Prostate gland (tissue), 2 donors: Measurements from ENCODE around the gene CFAP90. TPM values are rescaled to one million over a fixed set of nuclear protein-coding genes. Genes with fewer than 3 reads are reported as not detected.
A peak's percentile ranks its signal among the peaks of the same experiment; 100 is the strongest.

Source experiments
- DNase-seq: peaks from one replicate; pipeline ENCODE4 v3.0.0-alpha.2; 2019; ENCODE audit warnings: low spot score
- H3K27ac ChIP-seq, 2 donors: fragments of 200-600 bp; sonication (generic); 2 replicates each; pipeline ENCODE4 v1.5.1; 2017 to 2019
- H3K27me3 ChIP-seq: fragments of 200-600 bp; sonication (generic); replicated peaks from 2 replicates; pipeline ENCODE4 v1.5.1; 2019; ENCODE audit not compliant: insufficient read depth
- H3K36me3 ChIP-seq, 2 donors: fragments of 200-600 bp; sonication (generic); 1 replicate in 1 of 2; 2 replicates in 1 of 2; pipeline versions ENCODE4 v1.5.1 to v1.8.1; 2017 to 2019
- H3K4me1 ChIP-seq: fragments of 200-600 bp; sonication (generic); replicated peaks from 2 replicates; pipeline ENCODE4 v1.5.1; 2019
- H3K4me3 ChIP-seq, 2 donors: fragments of 200-600 bp; sonication (generic); 2 replicates each; pipeline ENCODE4 v1.5.1; 2017 to 2019
- H3K9me3 ChIP-seq: fragments of 200-600 bp; sonication (generic); 2 replicates; pipeline ENCODE4 v1.5.1; 2017
- POLR2A ChIP-seq: fragments of 450-650 bp; IDR thresholded peaks from one replicate; pipeline ENCODE4 v1.6.1; 2016; ENCODE audit warnings: antibody characterized with exemption, mild to moderate bottlenecking
- POLR2AphosphoS5 ChIP-seq: sonication (generic); formaldehyde crosslinking; IDR thresholded peaks from one replicate; pipeline ENCODE4 v1.6.1; 2017; ENCODE audit warnings: antibody characterized with exemption
- WGBS: methylation state at CpG from one replicate; pipeline ENCODE4 v1.1.5; 2018; 5-methylcytosine and 5-hydroxymethylcytosine counted together
- intact Hi-C: fragments of 100-400 bp; cut with DNase I; formaldehyde crosslinking; loops from one replicate; pipeline ENCODE4 v1.14.2; 2022
- total RNA-seq, 2 donors: library from RNA; depleted of rRNA; stranded (reverse); fragments of >200 nt; gene quantifications; one replicate each; pipeline ENCODE4 v1.1.0, GENCODE V29; 2016
- TF ChIP-seq, protein P1 (sequence below), 4 experiments: fragments of 200-600 bp in 2 of 4; fragments of 450-650 bp in 2 of 4; sonication (generic) in 2 of 4; IDR thresholded peaks; 1 replicate in 3 of 4; 2 replicates in 1 of 4; pipeline ENCODE4 v1.5.1; 2016 to 2019; ENCODE audit warnings: antibody characterized with exemption in 4 of 4, mild to moderate bottlenecking in 2 of 4, moderate library complexity in 2 of 4

The CFAP90 gene, protein sequence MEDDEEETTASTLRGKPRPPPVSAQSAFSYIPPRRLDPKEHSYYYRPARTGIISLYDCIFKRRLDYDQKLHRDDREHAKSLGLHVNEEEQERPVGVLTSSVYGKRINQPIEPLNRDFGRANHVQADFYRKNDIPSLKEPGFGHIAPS
- total RNA-seq = 1 to 10 TPM in 1 of 2 donors, under 1 TPM in 1; 0.87 to 1.1 TPM

DNA sequence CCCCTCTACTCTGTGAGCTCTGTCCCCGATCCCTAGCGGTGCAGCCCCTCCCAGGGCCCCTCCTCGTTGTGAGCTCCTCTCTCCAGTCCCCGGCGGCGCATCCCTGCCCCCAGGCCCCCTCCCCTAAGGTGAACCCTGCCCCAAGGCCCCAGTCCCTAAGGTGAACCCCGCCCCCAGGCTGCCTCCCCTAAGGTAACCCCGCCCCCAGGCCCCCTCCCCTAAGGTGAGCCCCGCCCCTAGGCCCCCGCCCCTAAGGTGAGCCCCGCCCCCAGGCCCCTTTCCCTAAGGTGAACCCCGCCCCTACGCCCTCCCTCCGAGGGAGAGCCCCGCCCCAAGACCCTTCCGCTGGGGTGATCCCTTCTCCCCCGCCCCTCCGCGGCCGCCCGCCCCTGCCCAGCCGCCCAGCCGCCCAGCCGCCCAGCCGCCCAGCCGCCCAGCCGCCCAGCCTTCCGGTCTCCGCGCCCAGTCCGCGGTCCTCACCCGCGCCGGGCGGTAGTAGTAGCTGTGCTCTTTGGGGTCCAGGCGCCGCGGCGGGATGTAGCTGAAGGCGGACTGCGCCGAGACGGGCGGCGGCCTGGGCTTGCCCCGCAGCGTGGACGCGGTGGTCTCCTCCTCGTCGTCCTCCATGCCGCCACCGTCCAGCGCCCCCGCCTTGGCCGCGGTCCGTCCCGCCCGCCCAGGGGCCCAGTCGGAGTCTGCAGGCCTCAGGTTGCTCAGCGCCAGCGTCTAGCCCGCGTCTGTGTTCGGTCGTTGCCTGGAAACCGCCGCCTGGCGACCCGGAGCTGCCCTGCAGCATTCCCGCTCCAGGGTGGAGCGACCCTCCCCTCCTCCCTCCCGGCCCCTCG lies at the start of gene CFAP90:
CFAP90 (minus strand) TSS at position 739 of the 845 bp plus-strand sequence; CDS start at position 627, 112 bp downstream.
- Histone ChIP-seq H3K27ac (peak within 1 kb of the TSS; percentile 44 to 76), H3K4me3 (peak within 1 kb of the TSS; percentile 37 to 61), H3K36me3 (no peaks in the 10 kb centered on the region), H3K27me3 (no peaks in the 10 kb centered on the region), H3K9me3 (no peaks in the 10 kb centered on the region), H3K4me1 (no peaks in the 10 kb centered on the region)
- peak; percentile 62 for DNase-seq
- 1% methylated on average over 19 of the region's 76 CpGs for WGBS
- TF ChIP-seq, protein P1, sequence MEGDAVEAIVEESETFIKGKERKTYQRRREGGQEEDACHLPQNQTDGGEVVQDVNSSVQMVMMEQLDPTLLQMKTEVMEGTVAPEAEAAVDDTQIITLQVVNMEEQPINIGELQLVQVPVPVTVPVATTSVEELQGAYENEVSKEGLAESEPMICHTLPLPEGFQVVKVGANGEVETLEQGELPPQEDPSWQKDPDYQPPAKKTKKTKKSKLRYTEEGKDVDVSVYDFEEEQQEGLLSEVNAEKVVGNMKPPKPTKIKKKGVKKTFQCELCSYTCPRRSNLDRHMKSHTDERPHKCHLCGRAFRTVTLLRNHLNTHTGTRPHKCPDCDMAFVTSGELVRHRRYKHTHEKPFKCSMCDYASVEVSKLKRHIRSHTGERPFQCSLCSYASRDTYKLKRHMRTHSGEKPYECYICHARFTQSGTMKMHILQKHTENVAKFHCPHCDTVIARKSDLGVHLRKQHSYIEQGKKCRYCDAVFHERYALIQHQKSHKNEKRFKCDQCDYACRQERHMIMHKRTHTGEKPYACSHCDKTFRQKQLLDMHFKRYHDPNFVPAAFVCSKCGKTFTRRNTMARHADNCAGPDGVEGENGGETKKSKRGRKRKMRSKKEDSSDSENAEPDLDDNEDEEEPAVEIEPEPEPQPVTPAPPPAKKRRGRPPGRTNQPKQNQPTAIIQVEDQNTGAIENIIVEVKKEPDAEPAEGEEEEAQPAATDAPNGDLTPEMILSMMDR (IDR thresholded peaks at IDR 0.05) = peak in 2 of 4 experiments; percentile 42 to 53
- TF ChIP-seq POLR2A = no peak
- TF ChIP-seq POLR2AphosphoS5 = no peak
- intact Hi-C loops = loop anchor here (10.0 kb wide), 1 partner anchor 1086 kb away; no protein-coding TSS in a partner anchor

DNA sequence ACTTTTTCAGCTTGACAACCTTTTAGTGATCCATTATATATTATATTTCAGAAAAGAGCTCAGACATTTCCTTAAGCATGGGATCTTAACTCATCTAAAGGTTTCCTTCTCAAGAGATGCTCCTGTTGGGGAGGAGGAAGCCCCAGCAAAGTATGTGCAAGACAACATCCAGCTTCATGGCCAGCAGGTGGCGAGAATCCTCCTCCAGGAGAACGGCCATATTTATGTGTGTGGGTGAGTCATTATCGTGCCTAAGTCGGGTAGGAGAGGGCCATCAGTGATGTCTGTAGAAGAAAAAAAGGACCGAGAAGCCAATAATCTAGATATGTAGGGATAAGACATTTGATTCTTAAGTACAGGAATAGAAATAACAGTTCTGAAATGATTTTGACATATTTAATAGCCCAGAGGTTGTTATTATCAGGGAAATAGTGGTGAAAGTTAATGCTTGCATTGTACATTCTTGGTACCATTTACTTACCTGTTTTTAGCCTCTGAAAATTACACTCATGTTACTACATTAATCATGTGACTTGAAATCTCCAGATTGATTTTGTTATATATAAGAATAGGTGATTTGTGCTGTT lies 46.2 kb upstream of the CFAP90 start:
- Histone ChIP-seq H3K9me3 (no peaks in the 10 kb centered on the region), H3K36me3 (peaks cover 5 to 7% of the 10 kb centered on the region in 2 donors), H3K27ac (no peak overlapping the region), H3K4me3 (no peak overlapping the region), H3K27me3 (no peaks in the 10 kb centered on the region), H3K4me1 (no peaks in the 10 kb centered on the region)
- WGBS = 76% methylated on average over 5 of the region's 5 CpGs
- DNase-seq = no peak
- intact Hi-C loops = no loop called here
- no peak for TF ChIP-seq POLR2AphosphoS5
- TF ChIP-seq POLR2A = no peak
- TF ChIP-seq, protein P1 (IDR thresholded peaks at IDR 0.05) = no peak

GRCh38 chr5:7894860-7895259 lies 43.9 kb upstream of the CFAP90 start:
- no peak for DNase-seq
- Histone ChIP-seq H3K36me3 (peaks cover 5 to 7% of the 10 kb centered on the region in 2 donors), H3K27ac (no peak overlapping the region), H3K9me3 (no peaks in the 10 kb centered on the region), H3K4me1 (no peaks in the 10 kb centered on the region), H3K27me3 (no peaks in the 10 kb centered on the region), H3K4me3 (no peak overlapping the region)
- intact Hi-C loops = no loop called here
- TF ChIP-seq POLR2AphosphoS5 = no peak
- TF ChIP-seq, protein P1 (IDR thresholded peaks at IDR 0.05) = no peak
- 84% methylated on average over 2 of the region's 2 CpGs for WGBS

DNA sequence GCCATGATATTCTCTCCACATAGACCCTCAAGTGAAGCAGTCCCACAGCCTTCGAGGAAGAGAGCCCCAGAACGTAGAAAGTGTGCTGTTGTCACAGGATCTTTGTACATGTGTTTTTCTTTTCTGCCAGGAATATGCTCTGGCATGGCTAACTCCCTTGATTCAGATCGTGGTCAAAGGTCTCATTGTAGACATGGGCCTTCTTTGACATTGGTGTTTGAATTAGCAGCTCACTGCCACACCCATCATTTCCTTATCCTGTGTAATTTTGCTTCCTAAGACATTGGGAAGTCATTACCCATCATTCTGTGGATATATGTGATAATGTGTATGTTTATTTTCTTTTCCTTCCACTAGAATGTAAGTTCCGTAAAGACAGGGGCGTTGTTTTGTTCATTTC lies 43.5 kb upstream of the CFAP90 start:
- Histone ChIP-seq H3K9me3 (no peaks in the 10 kb centered on the region), H3K36me3 (peaks cover 5 to 7% of the 10 kb centered on the region in 2 donors), H3K27ac (no peak overlapping the region), H3K27me3 (no peaks in the 10 kb centered on the region), H3K4me3 (no peak overlapping the region), H3K4me1 (no peaks in the 10 kb centered on the region)
- no peak for DNase-seq
- WGBS = 93% methylated on average over 5 of the region's 5 CpGs
- intact Hi-C loops = no loop called here
- TF ChIP-seq, protein P1 (IDR thresholded peaks at IDR 0.05) = no peak
- TF ChIP-seq POLR2AphosphoS5 = no peak
- TF ChIP-seq POLR2A = no peak
